GM23338 (cell line): ENCODE data around the gene MYH2. TPM values are rescaled to one million over a fixed set of nuclear protein-coding genes. Genes with fewer than 3 reads are reported as not detected.

ENCODE experiments used
- ATAC-seq: fragments of 200-7000 bp; cut with Tn5 transposase; 3 replicates; pipeline ENCODE4 v1.9.1; 2020
- DNase-seq: peaks from one replicate; pipeline ENCODE4 v3.0.0-alpha.2; 2015; ENCODE audit warnings: low spot score
- H2AFZ ChIP-seq: fragments of 200-600 bp; sonication (generic); 2 replicates; pipeline ENCODE4 v1.8.0; 2016; ENCODE audit warnings: antibody characterized with exemption, mild to moderate bottlenecking, moderate library complexity
- H3F3A ChIP-seq: fragments of 200-600 bp; sonication (generic); replicated peaks from 2 replicates; pipeline ENCODE4 v1.8.0; 2017; ENCODE audit warnings: antibody characterized with exemption, mixed run types, low read depth
- H3K27ac ChIP-seq: fragments of 200-600 bp; sonication (generic); 2 replicates; pipeline ENCODE4 v1.6.1; 2016; ENCODE audit warnings: low read depth
- H3K27me3 ChIP-seq: fragments of 200-600 bp; sonication (generic); 2 replicates; pipeline ENCODE4 v1.8.0; 2016; ENCODE audit warnings: mild to moderate bottlenecking, mixed run types, moderate library complexity; ENCODE audit not compliant: insufficient read depth
- H3K36me3 ChIP-seq: fragments of 200-600 bp; sonication (generic); 2 replicates; pipeline ENCODE4 v1.8.0; 2016; ENCODE audit warnings: mild to moderate bottlenecking; ENCODE audit not compliant: insufficient read depth
- H3K4me1 ChIP-seq: fragments of 200-600 bp; sonication (generic); 2 replicates; pipeline ENCODE4 v1.8.0; 2016; ENCODE audit warnings: mild to moderate bottlenecking, moderate library complexity; ENCODE audit not compliant: insufficient read depth
- H3K4me2 ChIP-seq: fragments of 200-600 bp; sonication (generic); 2 replicates; pipeline ENCODE4 v1.7.1; 2017; ENCODE audit warnings: mixed run types
- H3K4me3 ChIP-seq: fragments of 200-600 bp; sonication (generic); 2 replicates; pipeline ENCODE4 v1.6.1; 2016; ENCODE audit warnings: mixed run types
- H3K79me2 ChIP-seq: fragments of 200-600 bp; sonication (generic); replicated peaks from 2 replicates; pipeline ENCODE4 v1.8.0; 2017; ENCODE audit warnings: mild to moderate bottlenecking; ENCODE audit not compliant: insufficient read depth
- H3K9me2 ChIP-seq: fragments of 200-600 bp; sonication (generic); 2 replicates; pipeline ENCODE4 v1.8.0; 2017; ENCODE audit not compliant: insufficient read depth
- H4K20me1 ChIP-seq: fragments of 200-600 bp; sonication (generic); replicated peaks from 2 replicates; pipeline ENCODE4 v1.8.0; 2017; ENCODE audit warnings: mild to moderate bottlenecking; ENCODE audit not compliant: insufficient read depth
- H3K27ac Mint-ChIP-seq: 2 replicates; pipeline ENCODE4 v1.8.0; 2020; ENCODE audit warnings: inconsistent platforms, mild to moderate bottlenecking, moderate library complexity, mixed read lengths
- H3K27me3 Mint-ChIP-seq: 3 replicates; pipeline ENCODE4 v1.8.0; 2022; ENCODE audit warnings: low read depth, mild to moderate bottlenecking, moderate library complexity, mixed read lengths, inconsistent platforms; ENCODE audit not compliant: insufficient read depth, poor library complexity
- H3K36me3 Mint-ChIP-seq: 3 replicates; pipeline ENCODE4 v1.8.0; 2021; ENCODE audit warnings: low read depth, mild to moderate bottlenecking, inconsistent platforms, moderate library complexity, mixed read lengths
- H3K4me1 Mint-ChIP-seq: 3 replicates; pipeline ENCODE4 v1.8.0; 2020; ENCODE audit warnings: mild to moderate bottlenecking, inconsistent platforms, mixed read lengths
- H3K4me3 Mint-ChIP-seq: 3 replicates; pipeline ENCODE4 v1.8.0; 2021; ENCODE audit warnings: moderate library complexity, mild to moderate bottlenecking, inconsistent platforms, mixed read lengths
- H3K9me3 Mint-ChIP-seq: 3 replicates; pipeline ENCODE4 v1.8.0; 2020; ENCODE audit warnings: moderate library complexity, mild to moderate bottlenecking, inconsistent platforms, mixed read lengths
- CREB1 ChIP-seq: fragments of 250-450 bp; sonication (Bioruptor Pico); IDR thresholded peaks from 2 replicates; pipeline ENCODE4 v1.5.0; 2020; ENCODE audit warnings: low read depth, mild to moderate bottlenecking, moderate library complexity
- EZH2 ChIP-seq: fragments of 200-600 bp; sonication (generic); IDR thresholded peaks from one replicate; pipeline ENCODE4 v1.8.0; 2017; ENCODE audit warnings: antibody characterized with exemption, mild to moderate bottlenecking, low read depth; ENCODE audit not compliant: unreplicated experiment
- EZH2phosphoT487 ChIP-seq: fragments of 200-600 bp; sonication (generic); IDR thresholded peaks from one replicate; pipeline ENCODE4 v1.8.1; 2018; ENCODE audit warnings: antibody characterized with exemption; ENCODE audit not compliant: unreplicated experiment
- JUNB ChIP-seq: IDR thresholded peaks from one replicate; pipeline ENCODE4 v1.6.1; 2016; ENCODE audit warnings: antibody characterized with exemption; ENCODE audit not compliant: unreplicated experiment
- NANOG ChIP-seq: IDR thresholded peaks from 2 replicates; pipeline ENCODE4 v1.6.1; 2016; ENCODE audit warnings: antibody characterized with exemption, borderline replicate concordance
- POLR2AphosphoS5 ChIP-seq: IDR thresholded peaks from 2 replicates; pipeline ENCODE4 v1.6.1; 2016; ENCODE audit warnings: antibody characterized with exemption, low read depth
- STAT1 ChIP-seq: IDR thresholded peaks from one replicate; pipeline ENCODE4 v1.6.1; 2016; ENCODE audit warnings: antibody characterized with exemption; ENCODE audit not compliant: unreplicated experiment
- ZNF114 ChIP-seq: fragments of 250-450 bp; sonication (Bioruptor Pico); IDR thresholded peaks from 2 replicates; pipeline ENCODE4 v1.5.0; 2020; ENCODE audit warnings: mild to moderate bottlenecking, moderate library complexity
- ZNF331 ChIP-seq: fragments of 250-450 bp; sonication (Bioruptor Pico); IDR thresholded peaks from 2 replicates; pipeline ENCODE4 v1.5.0; 2020; ENCODE audit warnings: low read depth, mild to moderate bottlenecking, moderate library complexity
- ZNF462 ChIP-seq: fragments of 250-450 bp; sonication (Bioruptor Pico); IDR thresholded peaks from 2 replicates; pipeline ENCODE4 v1.5.0; 2020; ENCODE audit warnings: mild to moderate bottlenecking, moderate library complexity
- polyA plus RNA-seq: library from polyadenylated mRNA; unstranded; fragments of >200 nt; fragmentation: Nextera tagmentation; extraction: Ambion mirVana; gene quantifications from 2 replicates; pipeline ENCODE4 v1.2.1, GENCODE V29; 2016
- total RNA-seq: library from RNA; depleted of rRNA; stranded (reverse); fragments of >200 nt; shearing (Covaris generic); gene quantifications from 2 replicates; pipeline ENCODE4 v1.2.3, GENCODE V29; 2014
- TF ChIP-seq, protein P1 (sequence below): IDR thresholded peaks from 2 replicates; pipeline ENCODE4 v1.6.1; 2016; ENCODE audit warnings: antibody characterized with exemption
- TF ChIP-seq, protein P2 (sequence below), 2 experiments: fragments of 200-600 bp in 1 of 2; sonication (generic) in 1 of 2; conservative IDR thresholded peaks; 2 replicates each; pipeline versions ENCODE4 v1.5.1 to v1.6.1; 2016 to 2017; ENCODE audit warnings: antibody characterized with exemption in 2 of 2, low read depth in 2 of 2, mild to moderate bottlenecking in 2 of 2, moderate library complexity in 1 of 2

MYH2 gene
- total and polyA plus RNA-seq, 2 experiments from 2014 or later: 7.5 to 27.7 TPM

GRCh38 chr17:10557422-10557821, 8.0 kb upstream of the MYH2 start:
- no peak for ATAC-seq
- no peak overlapping the region for H3K4me3 Mint-ChIP-seq

More at GRCh38 chr17:10557422-10557821, 8.0 kb upstream of the MYH2 start:
- Histone ChIP-seq H3K27me3 (no peaks in the 10 kb centered on the region), H3K79me2 (no peaks in the 10 kb centered on the region), H3K27ac (no peak overlapping the region), H3K36me3 (no peaks in the 10 kb centered on the region), H4K20me1 (no peaks in the 10 kb centered on the region), H3K4me3 (no peak overlapping the region), H2AFZ (no peak overlapping the region), H3K4me2 (no peak overlapping the region), H3K9me2 (peaks cover 12% of the 10 kb centered on the region), H3F3A (no peaks in the 10 kb centered on the region), H3K4me1 (peaks cover 18% of the 10 kb centered on the region)
- Mint-ChIP-seq H3K27ac (no peak overlapping the region), H3K27me3 (peaks cover 5% of the 10 kb centered on the region), H3K9me3 (no peaks in the 10 kb centered on the region), H3K4me1 (peaks cover 23% of the 10 kb centered on the region), H3K36me3 (no peaks in the 10 kb centered on the region; the same call in 2 of the 3 replicates)
- TF ChIP-seq STAT1: no peak
- no peak for TF ChIP-seq JUNB
- no peak for TF ChIP-seq NANOG
- TF ChIP-seq, protein P1, sequence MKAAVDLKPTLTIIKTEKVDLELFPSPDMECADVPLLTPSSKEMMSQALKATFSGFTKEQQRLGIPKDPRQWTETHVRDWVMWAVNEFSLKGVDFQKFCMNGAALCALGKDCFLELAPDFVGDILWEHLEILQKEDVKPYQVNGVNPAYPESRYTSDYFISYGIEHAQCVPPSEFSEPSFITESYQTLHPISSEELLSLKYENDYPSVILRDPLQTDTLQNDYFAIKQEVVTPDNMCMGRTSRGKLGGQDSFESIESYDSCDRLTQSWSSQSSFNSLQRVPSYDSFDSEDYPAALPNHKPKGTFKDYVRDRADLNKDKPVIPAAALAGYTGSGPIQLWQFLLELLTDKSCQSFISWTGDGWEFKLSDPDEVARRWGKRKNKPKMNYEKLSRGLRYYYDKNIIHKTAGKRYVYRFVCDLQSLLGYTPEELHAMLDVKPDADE: no peak
- TF ChIP-seq, protein P2, sequence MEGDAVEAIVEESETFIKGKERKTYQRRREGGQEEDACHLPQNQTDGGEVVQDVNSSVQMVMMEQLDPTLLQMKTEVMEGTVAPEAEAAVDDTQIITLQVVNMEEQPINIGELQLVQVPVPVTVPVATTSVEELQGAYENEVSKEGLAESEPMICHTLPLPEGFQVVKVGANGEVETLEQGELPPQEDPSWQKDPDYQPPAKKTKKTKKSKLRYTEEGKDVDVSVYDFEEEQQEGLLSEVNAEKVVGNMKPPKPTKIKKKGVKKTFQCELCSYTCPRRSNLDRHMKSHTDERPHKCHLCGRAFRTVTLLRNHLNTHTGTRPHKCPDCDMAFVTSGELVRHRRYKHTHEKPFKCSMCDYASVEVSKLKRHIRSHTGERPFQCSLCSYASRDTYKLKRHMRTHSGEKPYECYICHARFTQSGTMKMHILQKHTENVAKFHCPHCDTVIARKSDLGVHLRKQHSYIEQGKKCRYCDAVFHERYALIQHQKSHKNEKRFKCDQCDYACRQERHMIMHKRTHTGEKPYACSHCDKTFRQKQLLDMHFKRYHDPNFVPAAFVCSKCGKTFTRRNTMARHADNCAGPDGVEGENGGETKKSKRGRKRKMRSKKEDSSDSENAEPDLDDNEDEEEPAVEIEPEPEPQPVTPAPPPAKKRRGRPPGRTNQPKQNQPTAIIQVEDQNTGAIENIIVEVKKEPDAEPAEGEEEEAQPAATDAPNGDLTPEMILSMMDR (conservative IDR thresholded peaks at IDR 0.05; ENCODE audit: low read depth in 2 of 2): no peak
- TF ChIP-seq POLR2AphosphoS5: no peak
- TF ChIP-seq ZNF331: no peak
- no peak for TF ChIP-seq ZNF114 (CRISPR knock-in tag)
- TF ChIP-seq CREB1 (CRISPR knock-in tag): no peak
- no peak for TF ChIP-seq ZNF462
- no peak for TF ChIP-seq EZH2
- TF ChIP-seq EZH2phosphoT487: no peak
- DNase-seq: no peak
